Stimulated activated CD8-positive, alpha-beta memory T cell treated with anti-CD3 and anti-CD28 coated beads, Interleukin-12 subunit alpha, Interleukin-12 subunit beta, amount 100 ng/mL, for 1 hour (primary cell): Measurements from ENCODE around the gene FFAR2.
"Not testable (repeated sequence)": the region's sequence is repeated elsewhere in the genome, so short reads cannot be mapped to it uniquely, and the experiment has no call there.

Experiments
- DNase-seq: peaks from one replicate; pipeline ENCODE4 v3.0.0-alpha.2; 2020; ENCODE audit warnings: low read depth

FFAR2 gene

GRCh38 chr19:35447606-35448469 is at the start of gene FFAR2:
TSS of gene FFAR2 (plus strand) at chr19:35448257. CDS start at chr19:35449715, 1,458 bp downstream.
- DNase-seq = no peak

- no peak for DNase-seq
Measured at GRCh38 chr19:35398570-35398969, 49.5 kb upstream of the FFAR2 start.

- DNase-seq = no peak
Measured at GRCh38 chr19:35399231-35399630, 48.8 kb upstream of the FFAR2 start.

- no peak for DNase-seq
Measured at GRCh38 chr19:35399948-35400772, 47.9 kb upstream of the FFAR2 start.

- DNase-seq = no peak
Measured at GRCh38 chr19:35400773-35401100, 47.3 kb upstream of the FFAR2 start.

- DNase-seq = not testable (repeated sequence)
Measured at GRCh38 chr19:35401416-35401815, 46.6 kb upstream of the FFAR2 start.

- no peak for DNase-seq
Measured at GRCh38 chr19:35403116-35403760, 44.8 kb upstream of the FFAR2 start.

GRCh38 chr19:35404879-35405622 is 43.0 kb upstream of the FFAR2 start:
- no peak for DNase-seq

GRCh38 chr19:35407619-35408018 is 40.4 kb upstream of the FFAR2 start:
- DNase-seq = no peak

GRCh38 chr19:35408284-35409171 is 39.5 kb upstream of the FFAR2 start:
- no peak for DNase-seq

GRCh38 chr19:35409191-35409590 is 38.9 kb upstream of the FFAR2 start:
- DNase-seq = no peak

GRCh38 chr19:35410487-35410886 is 37.6 kb upstream of the FFAR2 start:
- no peak for DNase-seq

- no peak for DNase-seq
Measured at GRCh38 chr19:35414442-35414841, 33.6 kb upstream of the FFAR2 start.

GRCh38 chr19:35416331-35416730 is 31.7 kb upstream of the FFAR2 start:
- DNase-seq = no peak

- DNase-seq = no peak
Measured at GRCh38 chr19:35417278-35417677, 30.8 kb upstream of the FFAR2 start.

GRCh38 chr19:35417713-35418534 is 30.1 kb upstream of the FFAR2 start:
- no peak for DNase-seq

GRCh38 chr19:35419046-35419445 is 29.0 kb upstream of the FFAR2 start:
- no peak for DNase-seq

- no peak for DNase-seq
Measured at GRCh38 chr19:35419805-35420204, 28.3 kb upstream of the FFAR2 start.

- DNase-seq = no peak
Measured at GRCh38 chr19:35421362-35421761, 26.7 kb upstream of the FFAR2 start.

GRCh38 chr19:35423406-35423805 is 24.7 kb upstream of the FFAR2 start:
- not testable (repeated sequence) for DNase-seq
